DOHH2 (cell line): ENCODE measurements around the gene SLC35F4.

Experiments
- EZH2phosphoT487 ChIP-seq: fragments of 200-600 bp; sonication (generic); IDR thresholded peaks from 2 replicates; pipeline ENCODE4 v1.6.1; 2017; ENCODE audit warnings: borderline replicate concordance, mild to moderate bottlenecking, antibody characterized with exemption, low read length, moderate library complexity, mixed read lengths
- TF ChIP-seq, protein P1 (sequence below): fragments of 200-600 bp; sonication (generic); IDR thresholded peaks from one replicate; pipeline ENCODE4 v1.5.1; 2014; ENCODE audit warnings: antibody characterized with exemption, mild to moderate bottlenecking, low read depth, low read length; ENCODE audit not compliant: poor library complexity, severe bottlenecking

DNA sequence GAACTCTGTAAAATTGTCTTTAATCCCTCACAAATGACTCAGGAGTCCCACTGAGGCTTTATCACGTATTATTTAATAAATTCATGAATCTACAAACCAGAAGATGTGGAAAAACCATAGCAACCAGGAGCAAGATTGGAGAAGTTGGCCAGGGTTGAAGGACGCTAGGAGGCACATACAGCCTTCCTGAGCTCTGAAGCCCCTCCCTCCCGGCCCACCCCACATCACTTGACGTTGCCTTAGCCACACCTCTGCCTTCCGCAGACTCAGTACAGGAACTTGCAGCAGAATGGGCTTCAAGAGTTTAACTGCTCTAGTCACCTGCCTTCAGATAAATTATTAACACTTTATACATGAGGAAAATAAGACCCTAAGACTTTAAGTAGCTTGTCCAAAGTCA, 33.9 kb downstream of the SLC35F4 start:
- TF ChIP-seq, protein P1, sequence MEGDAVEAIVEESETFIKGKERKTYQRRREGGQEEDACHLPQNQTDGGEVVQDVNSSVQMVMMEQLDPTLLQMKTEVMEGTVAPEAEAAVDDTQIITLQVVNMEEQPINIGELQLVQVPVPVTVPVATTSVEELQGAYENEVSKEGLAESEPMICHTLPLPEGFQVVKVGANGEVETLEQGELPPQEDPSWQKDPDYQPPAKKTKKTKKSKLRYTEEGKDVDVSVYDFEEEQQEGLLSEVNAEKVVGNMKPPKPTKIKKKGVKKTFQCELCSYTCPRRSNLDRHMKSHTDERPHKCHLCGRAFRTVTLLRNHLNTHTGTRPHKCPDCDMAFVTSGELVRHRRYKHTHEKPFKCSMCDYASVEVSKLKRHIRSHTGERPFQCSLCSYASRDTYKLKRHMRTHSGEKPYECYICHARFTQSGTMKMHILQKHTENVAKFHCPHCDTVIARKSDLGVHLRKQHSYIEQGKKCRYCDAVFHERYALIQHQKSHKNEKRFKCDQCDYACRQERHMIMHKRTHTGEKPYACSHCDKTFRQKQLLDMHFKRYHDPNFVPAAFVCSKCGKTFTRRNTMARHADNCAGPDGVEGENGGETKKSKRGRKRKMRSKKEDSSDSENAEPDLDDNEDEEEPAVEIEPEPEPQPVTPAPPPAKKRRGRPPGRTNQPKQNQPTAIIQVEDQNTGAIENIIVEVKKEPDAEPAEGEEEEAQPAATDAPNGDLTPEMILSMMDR, result no peak
- TF ChIP-seq EZH2phosphoT487, result no peak
